Central memory CD4-positive, alpha-beta T cell (primary cell): ENCODE measurements around the gene HPSE2.
A peak's percentile ranks its signal among the peaks of the same experiment; 100 is the strongest.

Source experiments
- DNase-seq: peaks from one replicate; pipeline ENCODE4 v3.0.0; 2022

The HPSE2 gene

DNA sequence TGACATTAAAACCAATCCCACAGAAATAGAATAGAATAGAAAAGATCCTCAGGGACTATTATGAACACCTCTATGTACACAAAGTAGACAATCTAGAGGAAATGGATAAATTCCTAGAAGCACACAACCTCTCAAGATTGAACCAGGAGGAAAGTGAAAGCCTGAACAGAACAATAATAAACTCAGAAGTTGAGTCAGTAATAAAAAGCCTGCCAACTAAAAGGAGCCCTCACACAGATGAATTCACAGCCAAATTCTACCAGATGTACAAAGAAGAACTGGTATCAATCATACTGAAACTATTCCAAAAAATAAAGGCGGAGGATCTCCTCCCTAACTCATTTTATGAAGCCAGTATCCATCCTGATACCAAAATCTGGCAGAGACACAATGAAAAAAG, 568.6 kb downstream of the HPSE2 start:
- no peak for DNase-seq

DNA sequence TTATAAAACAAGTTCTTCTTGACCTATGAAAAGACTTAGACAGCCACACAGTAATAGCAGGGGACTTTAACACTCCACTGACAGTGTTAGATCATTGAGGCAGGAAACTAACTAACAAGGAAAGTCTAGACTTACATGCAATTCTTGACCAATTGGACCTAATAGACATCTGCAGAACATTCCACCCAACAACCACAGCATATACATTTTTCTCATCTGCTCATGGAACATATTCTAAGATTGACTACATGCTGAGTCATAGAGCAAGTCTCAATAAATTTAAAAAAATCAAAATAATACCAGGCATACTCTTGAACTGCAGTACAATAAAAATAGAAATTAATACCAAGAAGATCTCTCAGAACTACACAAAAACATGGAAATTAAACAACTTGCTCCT, 569.4 kb downstream of the HPSE2 start:
- no peak for DNase-seq

DNA sequence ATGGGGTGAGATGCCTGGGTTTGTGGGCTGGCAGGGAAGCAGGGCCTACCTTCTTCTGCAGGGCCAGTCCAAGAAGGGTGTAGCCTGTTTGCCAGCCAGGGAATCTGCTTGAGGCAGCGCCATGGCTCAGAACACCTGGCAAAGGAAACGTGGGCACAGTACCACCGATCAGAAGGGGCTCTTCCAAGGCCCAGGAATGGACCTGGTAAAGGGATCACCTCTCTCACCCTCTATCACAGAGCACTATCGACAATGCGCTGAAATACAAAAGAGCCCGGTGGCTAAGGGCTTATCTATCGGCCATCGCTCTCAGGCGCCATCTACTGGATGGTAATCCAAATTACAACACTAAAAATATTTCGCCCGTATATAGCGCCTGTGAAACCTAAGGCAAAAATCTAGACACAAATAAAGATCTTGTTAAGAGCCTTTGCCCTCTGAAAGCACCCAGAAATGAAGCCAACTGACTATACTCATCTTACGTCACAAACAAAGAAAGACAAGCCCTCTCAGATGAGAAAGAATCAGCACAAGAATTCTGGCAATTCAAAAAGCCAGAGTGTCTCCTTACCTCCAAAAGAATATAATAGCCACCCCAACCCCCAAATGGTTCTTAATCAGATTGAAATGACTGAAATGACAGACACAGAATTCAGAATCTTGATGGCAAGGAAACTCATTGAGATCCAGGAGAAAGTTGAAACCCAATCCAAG, 571.2 kb downstream of the HPSE2 start:
- peak; percentile 13 for DNase-seq

DNA sequence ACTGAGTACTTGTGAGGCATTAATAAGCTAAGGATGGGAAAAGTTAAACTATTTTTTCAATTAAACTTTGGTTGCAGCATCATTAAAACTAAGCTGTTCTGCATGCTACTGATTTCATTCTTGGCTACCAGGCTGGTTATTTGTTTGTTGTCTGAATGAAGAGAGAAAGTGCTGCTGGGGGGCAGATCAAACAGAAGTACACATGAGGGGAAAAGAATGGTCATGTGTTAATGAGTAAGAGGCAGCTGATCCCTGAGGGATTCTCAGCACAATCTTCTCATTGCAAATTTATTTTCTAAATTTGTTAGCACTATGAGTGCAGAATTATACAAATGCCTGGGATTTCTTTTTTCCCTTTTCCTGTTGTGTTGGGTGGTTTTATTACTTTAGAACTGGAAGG, 575.7 kb downstream of the HPSE2 start:
- DNase-seq = no peak

DNA sequence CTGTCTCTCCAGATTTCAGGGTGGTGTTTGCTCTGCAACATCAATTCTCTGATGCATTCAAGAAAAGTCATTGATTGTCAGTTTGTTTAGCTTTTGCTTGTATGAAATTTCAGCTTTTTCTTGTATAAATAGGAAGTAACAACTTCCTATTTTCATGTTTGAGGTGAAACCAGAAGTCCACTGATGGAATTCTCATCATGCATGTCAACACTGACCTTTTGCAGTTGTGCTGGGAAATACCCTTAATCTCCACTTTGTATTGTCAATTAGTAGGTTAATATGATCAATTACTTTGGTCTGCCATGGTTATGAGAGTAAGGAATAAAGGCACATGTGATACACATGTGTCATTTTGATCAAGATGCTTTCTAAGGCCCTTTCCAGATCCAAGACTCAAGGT, 580.2 kb downstream of the HPSE2 start:
- DNase-seq = no peak

DNA sequence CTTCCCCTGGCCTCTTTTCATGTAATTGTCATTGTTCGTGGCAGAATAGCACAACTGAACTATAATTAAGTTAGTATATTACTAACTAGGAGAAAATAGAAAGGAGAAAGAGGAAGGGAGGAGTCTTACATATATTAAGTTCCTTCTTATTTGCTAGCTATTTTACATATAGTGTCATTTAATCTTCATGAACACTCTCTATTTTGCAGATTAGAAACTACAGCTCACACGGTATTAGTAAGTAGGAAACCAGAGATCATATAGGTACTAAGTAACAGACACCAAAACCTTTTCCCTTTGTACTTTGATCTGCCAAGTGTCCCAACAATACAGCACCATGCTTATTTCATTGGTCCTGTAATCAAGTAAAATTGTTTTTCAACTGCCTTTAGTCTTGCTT, 586.5 kb downstream of the HPSE2 start:
- DNase-seq = no peak

DNA sequence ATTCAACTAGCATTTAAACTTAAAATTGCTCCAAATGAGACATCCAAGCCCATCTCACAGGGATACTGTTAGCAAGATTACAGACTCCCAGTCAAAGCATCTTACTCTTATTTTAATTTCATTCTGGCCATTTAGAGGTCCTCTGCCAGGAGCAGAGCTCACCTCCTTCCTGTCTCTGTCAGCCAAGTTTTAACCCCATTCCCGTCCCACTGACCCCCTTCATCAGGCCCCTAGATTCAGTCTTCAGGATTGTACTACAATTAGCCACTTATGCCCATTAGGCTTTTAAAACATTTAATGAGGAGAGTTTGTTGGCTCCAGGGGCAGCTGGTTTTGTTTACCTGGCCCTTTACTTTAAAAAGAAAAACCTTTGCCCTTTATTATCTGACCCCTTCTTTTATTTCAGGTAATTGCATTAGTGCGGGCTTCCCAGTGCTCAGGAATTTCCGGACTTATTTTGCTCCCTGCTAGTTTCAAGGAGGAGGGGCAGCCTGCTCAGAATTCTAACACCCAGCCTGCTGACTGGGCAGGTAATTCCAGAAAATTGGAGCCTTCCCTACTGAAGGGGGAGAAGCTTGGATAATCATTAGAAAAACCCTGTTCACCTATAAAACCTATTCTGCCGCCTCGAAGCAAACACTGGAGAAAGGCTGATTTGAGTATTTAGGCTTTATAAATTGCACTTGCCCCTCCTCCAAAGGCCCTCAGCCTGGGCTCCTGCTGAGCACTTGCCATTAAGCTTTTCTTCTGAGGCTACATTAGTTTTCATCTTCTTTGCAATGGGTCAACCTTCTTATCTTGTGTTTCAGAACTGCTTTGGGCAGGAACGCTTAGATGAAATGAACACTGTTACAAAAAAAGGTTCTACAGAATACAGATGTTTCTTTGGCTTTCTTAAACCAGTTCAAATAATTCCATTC, 588.4 kb downstream of the HPSE2 start:
- no peak for DNase-seq

DNA sequence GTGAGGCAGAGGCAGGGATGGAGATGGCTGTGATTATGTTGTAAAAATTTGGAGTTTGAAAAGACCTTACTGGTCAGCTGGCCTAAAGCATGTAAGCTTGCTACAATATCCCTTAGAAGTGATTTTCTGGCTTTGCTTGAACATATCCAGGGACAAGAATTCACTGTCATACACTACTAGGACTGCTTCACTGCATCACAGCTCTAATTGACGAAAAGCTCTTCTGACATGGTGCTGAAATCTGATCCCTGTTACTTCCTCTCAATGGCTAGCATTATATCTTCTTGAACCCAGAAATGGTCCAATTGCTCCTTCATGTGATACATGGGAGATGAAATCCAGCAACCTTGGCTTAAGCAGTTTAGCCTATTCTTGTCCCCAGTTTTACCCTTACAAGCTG, 591.2 kb downstream of the HPSE2 start:
- no peak for DNase-seq

DNA sequence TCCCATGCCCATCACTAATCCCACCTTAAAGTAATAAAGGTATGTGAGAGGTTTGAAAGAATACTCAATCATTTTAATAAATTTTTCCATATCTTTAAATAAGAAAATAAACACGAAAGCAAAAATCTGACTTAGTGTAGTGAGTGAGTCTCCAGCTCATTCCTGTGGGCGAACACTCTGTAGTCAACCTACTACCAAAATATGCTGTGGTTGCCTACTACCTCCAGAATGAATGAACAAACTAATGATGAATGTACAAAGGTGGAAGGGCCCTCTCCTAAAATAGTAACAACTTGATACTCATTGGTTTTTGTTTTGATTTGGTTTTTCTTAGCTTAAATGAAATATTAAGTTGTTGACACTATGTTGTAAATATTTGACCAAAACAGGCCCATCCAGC, 593.4 kb downstream of the HPSE2 start:
- no peak for DNase-seq

DNA sequence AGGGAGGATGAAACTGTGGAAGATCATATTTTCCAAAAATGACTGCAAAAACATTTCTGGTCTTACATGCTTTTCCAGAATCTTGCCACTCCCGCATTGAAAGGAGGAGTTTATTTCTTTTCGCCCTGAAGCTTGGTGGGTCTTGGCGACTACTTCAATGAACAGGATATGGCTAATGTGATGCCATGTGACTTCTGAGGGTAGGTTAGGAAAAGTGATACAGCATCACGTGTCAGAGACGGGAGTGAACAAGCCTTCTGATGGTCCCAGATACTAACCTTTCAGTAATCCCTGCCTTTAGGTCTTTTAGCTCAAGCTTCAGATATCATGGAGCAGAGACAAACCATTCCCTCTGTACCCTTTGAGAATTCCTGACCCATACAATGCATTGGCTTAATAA, 596.7 kb downstream of the HPSE2 start:
- DNase-seq = no peak

DNA sequence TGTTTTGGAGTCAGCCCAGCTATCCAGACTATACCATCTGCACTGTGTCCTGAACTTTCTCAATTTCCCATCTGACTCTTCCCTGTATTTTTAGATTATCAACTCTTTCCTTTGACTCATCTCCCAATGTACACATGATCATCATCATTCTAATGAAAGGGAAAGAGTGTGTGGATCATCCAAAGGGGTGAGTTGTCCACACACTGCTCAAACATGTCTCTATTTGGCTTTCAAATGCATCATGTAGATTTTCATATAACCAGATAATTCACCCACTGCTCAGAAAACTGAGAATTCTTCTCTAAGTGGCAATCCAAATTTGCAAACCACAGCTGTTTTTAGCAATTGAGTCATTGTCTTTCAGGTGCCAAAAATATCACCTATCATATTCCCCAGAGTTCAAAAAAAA, 598.7 kb downstream of the HPSE2 start:
- no peak for DNase-seq

DNA sequence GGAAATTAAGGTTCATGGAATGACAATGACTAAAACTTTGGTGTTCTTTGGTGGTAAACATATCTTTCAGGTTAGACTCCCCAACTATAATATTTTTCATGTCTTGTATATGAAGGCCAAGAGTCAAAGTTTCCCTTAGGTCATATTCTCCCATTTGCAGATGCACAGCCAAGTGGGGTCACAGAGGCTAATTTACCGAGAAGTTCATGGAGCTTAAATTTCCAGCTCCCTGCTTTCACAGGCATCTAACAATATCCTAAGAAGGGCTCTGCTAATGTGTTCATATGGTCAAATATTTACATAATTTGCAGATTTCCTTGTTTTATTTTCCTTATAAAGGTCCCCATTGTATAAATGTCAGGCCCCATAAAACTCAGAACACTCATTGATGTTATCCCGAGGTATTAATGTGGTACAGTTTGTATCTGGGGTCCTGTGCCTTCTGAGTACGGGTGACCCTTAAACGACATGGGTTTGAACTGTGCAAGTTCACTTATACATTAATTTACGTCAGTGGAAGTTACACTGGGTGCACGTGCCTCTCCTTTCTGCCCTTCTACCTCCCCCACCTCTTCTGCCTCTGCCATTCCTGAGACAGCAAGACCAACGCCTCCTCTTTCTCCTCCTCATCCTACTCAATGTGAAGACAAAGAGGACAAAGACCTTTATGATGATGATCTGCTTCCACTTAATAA, 603.0 kb downstream of the HPSE2 start:
- DNase-seq = no peak

DNA sequence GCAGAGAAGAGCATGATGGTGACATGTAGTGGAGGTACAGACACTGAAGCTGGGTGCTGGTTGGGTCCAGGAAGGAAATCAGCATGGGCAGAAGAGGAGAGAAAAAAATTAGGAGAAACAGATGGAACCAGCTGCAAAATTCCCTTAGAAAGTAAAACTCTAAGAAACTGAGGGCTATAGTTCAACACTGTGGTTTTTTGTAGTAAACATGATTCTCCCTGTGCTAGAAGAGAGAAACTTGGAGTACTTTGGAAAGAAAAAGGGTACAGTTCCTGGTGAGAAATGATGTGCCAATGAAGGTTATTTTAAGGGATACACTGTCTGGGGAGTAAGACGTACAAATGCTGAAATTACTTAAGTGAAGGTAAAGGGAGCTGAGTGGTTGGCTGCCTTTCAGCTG, 607.4 kb downstream of the HPSE2 start:
- DNase-seq = no peak

DNA sequence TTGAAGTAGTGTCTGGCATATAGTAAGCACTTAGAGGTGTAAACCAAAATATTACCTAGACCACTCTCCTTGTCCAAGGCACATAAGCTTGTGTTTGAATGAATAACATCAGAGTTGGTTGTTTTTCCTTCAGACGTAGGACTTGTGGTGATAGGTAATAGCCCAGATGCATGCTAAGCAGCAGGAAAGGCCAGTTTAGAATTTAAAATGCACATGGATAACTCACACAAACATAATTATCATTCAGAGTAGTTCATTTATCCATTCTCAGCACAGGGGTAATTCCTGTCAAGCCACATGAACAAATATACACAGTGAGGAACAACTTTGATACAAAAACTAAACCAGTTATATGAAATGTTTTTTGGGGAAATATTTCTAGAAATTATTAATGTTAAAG, 607.9 kb downstream of the HPSE2 start:
- no peak for DNase-seq

DNA sequence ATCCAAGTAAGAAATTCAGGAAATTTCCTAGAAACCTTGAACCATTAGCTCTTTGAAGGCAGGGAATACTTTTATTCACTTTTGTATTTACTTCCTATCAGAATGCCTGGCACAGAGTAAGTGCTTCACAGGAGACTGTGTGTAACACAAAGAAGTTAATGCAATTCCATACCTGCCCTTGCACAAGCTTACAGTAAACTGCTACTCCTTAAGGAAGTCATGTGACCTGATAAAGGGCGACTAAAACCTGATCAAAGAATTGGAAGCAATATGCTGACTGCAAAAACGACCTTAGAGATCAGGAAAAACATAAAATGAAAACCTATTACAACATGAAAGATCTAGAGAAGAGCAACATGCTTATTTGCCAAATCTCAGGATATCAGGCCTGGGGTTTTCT, 610.7 kb downstream of the HPSE2 start:
- no peak for DNase-seq

DNA sequence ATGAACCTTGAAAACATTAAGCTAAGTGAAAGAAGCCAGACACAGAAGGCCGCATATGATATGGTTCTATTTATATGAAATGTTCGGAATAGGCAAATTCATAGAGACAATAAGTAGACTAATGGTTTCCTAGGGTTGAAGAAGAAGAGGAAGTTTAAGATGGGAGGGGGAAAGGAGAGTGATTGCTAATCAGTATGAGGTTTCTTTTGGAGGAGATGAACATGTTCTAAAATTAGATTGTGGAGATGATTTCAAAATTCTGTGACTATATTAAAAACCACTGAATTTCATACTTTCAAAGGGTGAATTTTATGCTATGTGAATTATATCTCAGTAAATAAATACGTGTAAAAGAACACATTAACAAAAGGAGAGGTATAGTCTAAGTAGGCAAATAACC, 612.5 kb downstream of the HPSE2 start:
- no peak for DNase-seq

DNA sequence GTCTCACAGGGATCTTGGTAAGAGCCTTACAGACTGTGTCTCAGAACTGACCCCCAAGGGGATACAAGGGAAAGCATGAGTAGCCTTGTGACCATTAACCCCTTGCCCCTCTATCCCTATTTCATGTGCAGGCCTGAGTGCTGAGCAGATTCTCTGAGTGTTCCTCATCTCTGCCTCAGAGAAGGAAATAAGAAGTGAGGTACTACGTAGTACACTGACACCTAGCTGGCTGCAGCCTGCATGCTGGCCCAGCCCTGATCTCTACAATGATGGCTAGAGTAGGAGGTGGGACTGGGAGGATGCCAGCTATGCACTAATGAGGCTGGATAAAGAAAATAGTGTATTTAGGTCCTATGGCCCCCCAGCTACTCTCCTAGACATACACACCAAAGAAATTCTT, 614.0 kb downstream of the HPSE2 start:
- no peak for DNase-seq

DNA sequence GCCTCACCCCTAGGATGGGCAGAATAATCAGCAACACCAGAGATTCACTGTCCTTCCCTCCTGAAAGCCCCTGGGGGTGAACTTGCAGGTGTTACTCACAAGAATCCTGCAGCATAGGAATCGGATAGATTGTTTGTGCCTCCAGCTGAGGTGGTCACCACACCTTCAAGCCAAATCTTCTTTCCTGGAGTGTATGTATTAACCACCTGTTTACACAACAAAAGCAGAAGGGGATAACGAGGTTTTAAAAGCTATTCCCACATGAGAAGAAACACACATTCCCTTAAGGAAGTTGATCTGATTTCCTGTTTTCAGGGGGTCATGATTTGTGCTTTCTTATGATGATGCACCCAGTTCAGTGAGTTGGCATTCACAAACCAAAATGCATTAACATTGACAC, 615.1 kb downstream of the HPSE2 start:
- no peak for DNase-seq

DNA sequence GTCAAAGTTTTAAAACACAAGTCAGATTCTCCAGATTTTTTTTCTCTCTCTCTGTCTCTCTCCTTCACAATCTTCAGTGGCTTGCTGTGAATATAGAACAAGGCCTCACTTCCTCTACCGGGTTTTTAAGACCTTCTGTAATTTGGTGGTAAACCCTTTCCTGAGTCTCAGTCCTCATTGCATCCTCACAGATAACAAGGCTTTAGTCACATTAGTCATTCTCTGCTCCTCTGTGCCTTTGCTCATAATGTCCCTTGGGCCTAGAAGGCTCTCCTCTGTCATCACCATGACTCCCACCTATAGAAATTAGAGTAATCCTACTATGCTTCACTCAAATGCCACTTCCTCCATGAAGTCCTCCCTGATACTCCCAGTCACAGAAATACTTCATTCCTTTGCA, 616.2 kb downstream of the HPSE2 start:
- no peak for DNase-seq

DNA sequence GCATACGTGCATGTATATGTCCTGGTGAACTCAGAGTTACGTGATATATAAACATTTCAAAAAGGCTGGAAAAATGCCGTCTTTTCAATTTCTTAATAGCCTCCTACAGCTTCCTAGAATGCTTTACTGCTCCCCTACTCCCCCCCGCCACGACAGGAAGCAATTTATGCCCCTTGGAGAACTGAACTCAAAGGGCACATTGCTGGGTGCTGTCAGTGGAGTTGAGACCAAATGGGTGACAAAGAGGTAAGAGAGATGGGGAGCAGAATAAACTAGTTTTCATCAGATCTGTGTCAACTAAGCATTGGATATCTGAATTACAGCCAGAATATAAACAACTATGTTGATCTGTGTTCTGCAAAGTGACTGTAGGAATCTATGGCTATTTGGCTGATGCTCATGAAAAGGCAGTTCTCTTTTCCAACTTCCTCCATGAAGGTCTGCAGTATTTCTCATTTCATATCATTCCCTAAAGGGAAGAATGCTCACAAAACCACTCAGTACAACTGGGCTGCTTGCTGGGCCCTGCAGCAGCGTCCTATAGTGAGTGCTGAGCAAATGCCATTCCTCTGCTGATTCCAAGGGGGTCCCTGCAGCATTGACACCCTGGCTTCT, 617.6 kb downstream of the HPSE2 start:
- no peak for DNase-seq

DNA sequence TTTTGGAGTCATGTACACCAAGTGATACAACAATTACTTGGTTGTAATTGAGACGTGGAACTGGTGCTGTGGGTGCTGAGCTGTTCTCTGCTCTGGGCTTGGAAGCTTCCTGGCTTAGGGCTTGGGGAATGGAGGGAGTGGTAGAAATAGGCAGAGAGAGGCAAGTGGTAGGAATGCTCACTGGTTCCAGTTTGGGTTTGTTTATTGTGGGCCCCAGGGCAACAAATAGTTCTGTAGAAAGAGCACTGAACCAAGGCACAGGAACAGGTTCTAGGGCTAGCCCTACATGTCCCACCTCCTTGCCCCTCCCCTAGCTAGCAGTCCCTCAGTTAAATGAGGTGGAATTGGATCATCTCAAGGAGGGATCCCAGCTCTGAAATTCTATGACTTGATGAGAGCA, 622.2 kb downstream of the HPSE2 start:
- no peak for DNase-seq

DNA sequence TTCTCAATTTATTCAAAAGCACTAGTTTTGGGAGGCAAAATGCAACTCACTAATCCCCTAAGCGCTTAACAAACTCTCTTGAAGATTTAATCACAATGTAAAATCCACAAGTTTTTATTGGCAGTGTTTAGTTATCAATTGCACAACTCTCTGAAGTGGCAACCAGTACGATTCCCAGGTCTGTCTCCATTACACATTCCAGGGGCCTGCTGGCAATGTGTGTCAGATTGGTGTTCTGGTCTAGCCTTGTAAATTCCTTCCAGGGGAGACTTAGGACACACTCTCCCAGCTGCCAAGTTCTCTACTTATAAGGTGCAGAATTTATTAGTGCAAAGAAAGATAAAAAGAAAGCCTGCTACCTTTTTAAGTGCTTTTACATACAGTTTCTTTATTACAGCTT, 624.2 kb downstream of the HPSE2 start:
- DNase-seq = no peak

DNA sequence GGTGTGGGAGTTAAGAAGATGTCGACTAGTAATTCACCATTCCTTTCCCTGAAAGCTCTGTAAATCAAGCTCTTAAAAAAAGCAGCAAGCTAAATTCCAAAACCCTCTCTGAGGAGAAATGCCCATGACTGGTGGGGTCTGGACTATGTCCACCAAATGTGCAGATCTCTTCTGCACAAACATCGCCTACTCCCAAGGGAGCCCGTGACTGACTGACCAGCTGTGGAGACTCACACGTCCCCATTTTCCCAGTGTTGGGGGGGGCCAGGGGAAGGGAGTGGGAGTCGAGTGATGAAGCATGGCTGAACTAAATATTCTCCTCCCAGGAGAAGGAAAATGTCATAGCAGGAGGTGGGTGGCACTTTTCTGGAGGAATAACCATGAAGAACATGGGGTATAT, 624.8 kb downstream of the HPSE2 start:
- DNase-seq = no peak
